Measurements from ENCODE around the gene TSC2.
A peak's percentile ranks its signal among the peaks of the same experiment; 100 is the strongest.
"Not testable (repeated sequence)": the region's sequence is repeated elsewhere in the genome, so short reads cannot be mapped to it uniquely, and the experiment has no call there.

TSC2 gene

GRCh38 chr16:2009164-2009711 lies 38.5 kb upstream of the TSC2 start:
- no peak for TF ChIP-seq CTCF (IDR thresholded peaks at IDR 0.05; ENCODE audit: insufficient read depth, low read length, missing control alignments)
- H3K4me3 ChIP-seq (ENCODE audit: low read depth, low read length) = peak overlapping the region; percentile 72
- ChIA-PET POLR2A (interaction anchor here (0.6 to 1.2 kb wide), 5 partner anchors 14 to 146 kb away, joined by 3 read pairs; partner anchors contain the start of genes RPS2 and TRAF7), CTCF (interaction anchor here (2.0 to 10.6 kb wide), 4 partner anchors 11 to 131 kb away, joined by 5 to 176 read pairs (median 7); partner anchors contain the start of gene PKD1)
- no peak for DNase-seq (ENCODE audit: low read depth, low spot score)

GRCh38 chr16:2009791-2010510 lies 37.8 kb upstream of the TSC2 start, which contains the start of gene ZNF598:
Gene ZNF598 (minus strand): TSS chr16:2009821.
- ChIA-PET CTCF (interaction anchor here (10.6 kb wide), 1 partner anchor 130 kb away, joined by 176 read pairs; the partner anchor contains the start of gene PKD1), POLR2A (interaction anchor here (0.6 to 1.2 kb wide), 2 partner anchors 26 to 145 kb away, joined by 3 read pairs; partner anchors contain the start of gene TRAF7)
- no peak for DNase-seq (ENCODE audit: low read depth, low spot score)
- no peak for TF ChIP-seq CTCF (IDR thresholded peaks at IDR 0.05; ENCODE audit: insufficient read depth, low read length, missing control alignments)
- peak within 1 kb of the TSS; percentile 83 for H3K4me3 ChIP-seq (ENCODE audit: low read depth, low read length)

- CTCF ChIA-PET = interaction anchor here (1.4 to 5.4 kb wide), 4 partner anchors 9 to 136 kb away, joined by 3 to 44 read pairs (median 30); no protein-coding TSS in a partner anchor
- not testable (repeated sequence) for DNase-seq (ENCODE audit: low read depth, low spot score); H3K4me3 ChIP-seq (ENCODE audit: low read depth, low read length)
- POLR2A ChIA-PET = interaction anchor here (0.8 kb wide), 1 partner anchor 139 kb away, joined by 3 read pairs; no protein-coding TSS in a partner anchor
Measured at GRCh38 chr16:2011726-2012125, 36.1 kb upstream of the TSC2 start.

- no peak for DNase-seq (ENCODE audit: low read depth, low spot score)
- H3K4me3 ChIP-seq (ENCODE audit: low read depth, low read length) = no peak overlapping the region
- TF ChIP-seq CTCF (IDR thresholded peaks at IDR 0.05; ENCODE audit: insufficient read depth, low read length, missing control alignments) = no peak
- POLR2A ChIA-PET = interaction anchor here (1.1 to 1.3 kb wide), 2 partner anchors 20 to 142 kb away, joined by 3 read pairs; partner anchors contain the start of gene TRAF7
- CTCF ChIA-PET = interaction anchor here (3.6 to 5.4 kb wide), 3 partner anchors 10 to 127 kb away, joined by 22 to 44 read pairs (median 38); no protein-coding TSS in a partner anchor
Measured at GRCh38 chr16:2013527-2013926, 34.3 kb upstream of the TSC2 start.

- TF ChIP-seq CTCF (IDR thresholded peaks at IDR 0.05; ENCODE audit: insufficient read depth, low read length, missing control alignments) = no peak
- CTCF ChIA-PET = interaction anchor here (2.2 to 5.4 kb wide), 4 partner anchors 8 to 125 kb away, joined by 10 to 44 read pairs (median 30); no protein-coding TSS in a partner anchor
- POLR2A ChIA-PET = no interaction called here
- DNase-seq (ENCODE audit: low read depth, low spot score) = no peak
- no peak overlapping the region for H3K4me3 ChIP-seq (ENCODE audit: low read depth, low read length)
Measured at GRCh38 chr16:2015117-2015946, 32.5 kb upstream of the TSC2 start.

- DNase-seq (ENCODE audit: low read depth, low spot score) = no peak
- CTCF ChIA-PET = interaction anchor here (1.1 to 5.4 kb wide), 9 partner anchors 9 to 139 kb away, joined by 3 to 38 read pairs (median 5); partner anchors contain the start of genes NHERF2 and TRAF7
- POLR2A ChIA-PET = no interaction called here
- TF ChIP-seq CTCF (IDR thresholded peaks at IDR 0.05; ENCODE audit: insufficient read depth, low read length, missing control alignments) = no peak
- no peak overlapping the region for H3K4me3 ChIP-seq (ENCODE audit: low read depth, low read length)
Measured at GRCh38 chr16:2015947-2016208, 31.9 kb upstream of the TSC2 start.
